Epithelial cell of esophagus (primary cell): Measurements from ENCODE around the gene ZNF714.
"Not testable (repeated sequence)": the region's sequence is repeated elsewhere in the genome, so short reads cannot be mapped to it uniquely, and the experiment has no call there.

Experiments used
- DNase-seq: peaks from one replicate; pipeline ENCODE4 v3.0.0; 2010; ENCODE audit warnings: low read depth
- H3K4me3 ChIP-seq: 2 replicates; pipeline ENCODE4 v1.5.1; 2011; ENCODE audit warnings: mild to moderate bottlenecking, low read length, control low read depth
- CTCF ChIP-seq: IDR thresholded peaks from 2 replicates; pipeline ENCODE4 v1.5.1; 2011; ENCODE audit warnings: low read depth, mild to moderate bottlenecking, low read length, control low read depth, inconsistent platforms; ENCODE audit not compliant: insufficient read depth; ENCODE audit errors: missing control alignments

ZNF714 gene

DNA sequence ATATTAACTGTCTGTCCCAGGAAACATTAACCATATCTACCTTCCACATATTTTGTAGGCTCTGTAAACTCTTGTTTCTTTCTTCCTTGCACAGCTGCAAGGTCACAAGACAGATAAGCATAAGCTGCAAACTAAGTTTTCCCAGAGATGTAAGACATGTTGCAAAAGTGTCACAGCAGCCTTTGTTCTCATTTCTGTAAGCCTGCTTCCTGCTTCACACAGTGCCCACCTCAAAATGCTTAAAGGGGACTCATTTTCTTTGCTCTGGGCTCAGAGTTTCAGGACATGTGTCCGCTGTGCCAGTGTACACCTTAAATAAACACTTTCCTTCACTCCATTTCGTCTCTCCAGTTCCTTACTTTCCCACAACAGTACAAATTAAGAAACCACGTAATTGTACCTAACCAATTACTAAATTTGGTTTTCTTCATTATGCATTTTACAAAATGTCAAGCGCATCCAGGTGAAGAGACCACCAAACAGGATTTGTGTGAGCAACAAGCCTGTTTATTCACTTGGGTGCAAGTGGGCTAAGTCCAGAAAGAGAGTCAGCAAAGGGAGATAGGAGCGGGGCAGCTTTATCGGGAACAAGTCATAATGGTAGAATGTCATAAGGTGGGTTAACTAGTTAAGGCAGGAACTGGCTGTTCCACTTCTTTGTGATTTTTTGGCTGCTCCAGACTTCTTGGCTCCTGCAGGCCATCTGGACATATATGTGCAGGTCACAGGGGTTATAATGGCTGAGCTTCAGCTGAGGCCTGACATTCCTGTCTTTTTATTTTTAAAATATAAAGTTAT is 47.1 kb downstream of the ZNF714 start:
- H3K4me3 ChIP-seq, result no peak overlapping the region
- no peak for TF ChIP-seq CTCF
- no peak for DNase-seq

DNA sequence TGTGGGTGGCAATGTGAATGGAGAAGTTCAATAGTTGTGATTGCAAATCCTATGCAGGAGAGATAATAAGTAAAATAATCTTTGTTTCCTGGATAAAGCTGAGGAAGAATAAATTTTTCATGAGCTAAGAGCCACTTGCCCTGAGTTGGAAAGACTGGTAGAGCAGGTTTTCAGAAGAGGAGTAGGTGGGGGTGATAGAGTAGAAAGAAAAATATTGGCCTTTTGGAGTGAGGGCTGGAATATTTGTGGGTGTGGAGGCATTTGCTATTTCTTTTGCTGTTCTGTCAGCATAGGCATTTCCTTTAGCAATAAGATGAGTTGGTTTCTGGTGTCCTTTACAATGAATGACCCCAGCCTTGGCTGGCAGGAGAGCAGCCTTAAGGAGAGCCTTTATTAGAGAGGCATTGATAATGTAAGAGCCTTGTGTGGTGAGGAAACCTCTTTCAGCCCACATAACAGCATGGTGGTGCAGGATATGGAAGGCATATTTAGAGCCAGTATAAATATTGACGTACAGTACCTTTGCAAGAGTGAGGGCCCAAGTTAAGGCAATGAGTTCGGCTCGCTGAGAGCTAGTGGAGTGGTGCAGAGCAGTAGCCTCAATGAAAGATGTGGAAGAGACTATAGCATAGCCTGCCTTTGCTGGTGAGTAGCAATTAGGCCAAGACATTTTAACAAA is 48.2 kb downstream of the ZNF714 start:
- peak; percentile 75 for DNase-seq

GRCh38 chr19:21133633-21134032 is 51.6 kb downstream of the ZNF714 start:
- TF ChIP-seq CTCF, result no peak
- no peak overlapping the region for H3K4me3 ChIP-seq
- peak; percentile 35 for DNase-seq

More for the DNA sequence above, 48.2 kb downstream of the ZNF714 start:
- H3K4me3 ChIP-seq, result no peak overlapping the region
- TF ChIP-seq CTCF, result no peak

GRCh38 chr19:21134934-21135366 is 52.9 kb downstream of the ZNF714 start:
- H3K4me3 ChIP-seq, result no peak overlapping the region
- no peak for TF ChIP-seq CTCF
- no peak for DNase-seq

GRCh38 chr19:21135433-21135832 is 53.4 kb downstream of the ZNF714 start:
- no peak for TF ChIP-seq CTCF
- H3K4me3 ChIP-seq, result no peak overlapping the region
- no peak for DNase-seq

DNA sequence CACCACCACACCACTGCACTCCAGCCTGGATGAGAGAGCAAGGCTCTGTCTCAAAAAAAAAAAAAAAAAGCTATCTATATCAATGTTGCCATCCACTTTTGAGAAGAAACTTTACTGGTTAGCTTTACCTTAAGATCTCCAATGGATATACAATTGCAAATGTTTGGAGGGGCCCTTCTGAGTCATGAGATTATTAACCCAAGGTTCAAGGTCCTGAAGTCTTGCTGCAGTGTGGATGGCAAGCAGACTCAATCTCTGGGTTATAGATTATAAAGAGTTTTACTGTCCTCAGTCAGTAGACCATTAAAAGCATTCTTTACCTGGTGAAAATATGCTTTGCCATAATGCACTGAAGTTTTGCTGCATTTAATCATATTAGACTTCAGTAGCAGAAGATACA is 56.1 kb downstream of the ZNF714 start:
- TF ChIP-seq CTCF, result no peak
- no peak for DNase-seq
- no peak overlapping the region for H3K4me3 ChIP-seq

DNA sequence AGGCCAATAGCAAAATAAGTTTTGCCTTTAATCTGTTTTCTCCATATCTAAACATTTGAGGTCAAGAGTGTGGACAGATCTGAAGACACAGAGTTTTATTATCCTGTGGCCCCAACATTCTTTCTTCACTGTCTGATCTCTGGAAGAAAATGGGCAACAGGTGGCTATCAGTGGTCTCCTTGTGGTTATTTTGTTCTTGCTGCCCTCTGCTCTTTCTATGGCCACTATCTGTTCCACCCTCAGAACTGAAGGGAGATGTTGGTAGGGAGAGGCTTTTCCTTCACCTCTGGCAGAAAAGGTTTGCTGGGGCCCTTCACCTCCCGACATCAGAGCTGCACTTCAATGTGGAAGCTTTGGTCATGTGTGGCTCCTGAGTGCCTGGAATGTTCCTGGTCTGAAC is 59.0 kb downstream of the ZNF714 start:
- not testable (repeated sequence) for DNase-seq, H3K4me3 ChIP-seq
